ENCODE measurements around the gene MAPKBP1.

Gene MAPKBP1

GRCh38 chr15:41812820-41813375 is 38.6 kb downstream of the MAPKBP1 start (continued):
- TF ChIP-seq ZBTB26 (tag by site-specific recombination; optimal IDR thresholded peaks at IDR 0.05) = no peak
- TF ChIP-seq ZNF837 (tag by site-specific recombination; IDR thresholded peaks at IDR 0.05) = no peak
- no peak for TF ChIP-seq ZNF510 (tag by site-specific recombination; IDR thresholded peaks at IDR 0.05; ENCODE audit: insufficient replicate concordance)

- TF ChIP-seq ZNF426 (tag by site-specific recombination; IDR thresholded peaks at IDR 0.05) = no peak
- TF ChIP-seq ZBTB8A (tag by site-specific recombination; IDR thresholded peaks at IDR 0.05) = no peak
- no peak for TF ChIP-seq ZNF626 (tag by site-specific recombination; IDR thresholded peaks at IDR 0.05)
- TF ChIP-seq ZNF521 (tag by site-specific recombination; IDR thresholded peaks at IDR 0.05) = no peak
- no peak for TF ChIP-seq ZNF513 (tag by site-specific recombination; IDR thresholded peaks at IDR 0.05)
- no peak for TF ChIP-seq ZNF366 (tag by site-specific recombination; conservative IDR thresholded peaks at IDR 0.05)
- no peak for TF ChIP-seq BCL6B (tag by site-specific recombination; IDR thresholded peaks at IDR 0.05)
- TF ChIP-seq GFI1B (tag by site-specific recombination; IDR thresholded peaks at IDR 0.05) = no peak
- no peak for TF ChIP-seq ZNF280C (tag by site-specific recombination; IDR thresholded peaks at IDR 0.05)
- no peak for TF ChIP-seq ZNF416 (tag by site-specific recombination; IDR thresholded peaks at IDR 0.05)
- TF ChIP-seq PRDM4 (tag by site-specific recombination; IDR thresholded peaks at IDR 0.05) = no peak
- TF ChIP-seq ZNF174 (tag by site-specific recombination; IDR thresholded peaks at IDR 0.05) = no peak
- TF ChIP-seq ZNF548 (tag by site-specific recombination; IDR thresholded peaks at IDR 0.05) = no peak
- TF ChIP-seq ZBTB21 (tag by site-specific recombination; IDR thresholded peaks at IDR 0.05) = no peak
- TF ChIP-seq ZNF274 (IDR thresholded peaks at IDR 0.05; ENCODE audit: low read length) = no peak
- TF ChIP-seq ZNF274 (tag by site-specific recombination; IDR thresholded peaks at IDR 0.05; ENCODE audit: borderline replicate concordance) = no peak
- no peak for TF ChIP-seq HOXA7 (CRISPR knock-in tag; IDR thresholded peaks at IDR 0.05; ENCODE audit: borderline replicate concordance)
- Histone ChIP-seq H3K27ac (ENCODE audit: extremely low read depth, low read depth, low read length) (no peak overlapping the region), H3K4me3 (ENCODE audit: low read depth, low read length) (no peak overlapping the region), H3K9me3 (ENCODE audit: control insufficient read depth, insufficient read depth, low read depth, low read length) (no peaks in the 10 kb centered on the region), H3K36me3 (ENCODE audit: control insufficient read depth in 2 of 2, insufficient read depth in 1 of 2, low read length in 2 of 2) (peaks cover 0 to 32% of the 10 kb centered on the region in 2 experiments; a peak in 1 of 3 replicates), H3K4me1 (ENCODE audit: control insufficient read depth, insufficient read depth, low read length) (no peaks in the 10 kb centered on the region)
- ChIA-PET CTCF (interaction anchor here (0.6 to 6.5 kb wide), 5 partner anchors 33 to 347 kb away, joined by 5 to 100 read pairs (median 17); partner anchors contain the start of gene MAPKBP1), POLR2A (no interaction called here)
These were observed 39.1 kb downstream of the MAPKBP1 start for GRCh38 chr15:41813426-41813825.
